ENCODE measurements around the gene LRRC25.
A peak's percentile ranks its signal among the peaks of the same experiment; 100 is the strongest.
"Not testable (repeated sequence)": the region's sequence is repeated elsewhere in the genome, so short reads cannot be mapped to it uniquely, and the experiment has no call there.

LRRC25 gene

DNA sequence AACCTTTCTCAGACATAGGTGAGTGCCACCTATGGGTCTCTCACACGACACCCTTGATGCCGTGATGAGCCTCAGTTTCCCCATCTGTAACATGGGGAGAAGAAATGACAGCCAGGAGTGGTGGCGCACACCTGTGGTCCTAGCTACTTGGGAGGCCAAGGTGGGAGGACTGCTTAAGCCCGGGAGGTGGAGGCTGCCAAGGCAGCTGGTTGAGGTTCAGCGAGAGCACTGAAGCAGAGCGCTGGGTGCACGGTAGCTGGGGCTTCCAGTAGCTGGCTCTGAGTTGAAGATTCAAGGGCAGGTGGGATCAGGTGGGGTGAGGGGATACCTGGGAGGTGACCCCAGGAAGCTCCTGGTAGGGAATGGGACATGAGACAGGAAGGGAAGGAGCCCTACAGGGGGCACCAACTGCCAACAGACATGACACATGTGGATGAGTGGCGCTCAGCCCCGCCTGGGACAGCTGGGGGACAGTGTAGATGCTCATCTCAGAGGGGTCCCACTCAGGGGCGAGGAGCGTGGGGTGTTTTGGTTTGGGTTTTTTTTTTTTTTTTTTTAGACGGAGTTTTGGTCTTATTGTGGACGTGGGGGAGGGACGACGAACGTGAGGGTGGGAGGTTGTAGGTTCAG lies 15.3 kb upstream of the LRRC25 start:
- DNase-seq (ENCODE audit: low read depth, low spot score): no peak
- H3K27ac ChIP-seq: no peak overlapping the region

DNA sequence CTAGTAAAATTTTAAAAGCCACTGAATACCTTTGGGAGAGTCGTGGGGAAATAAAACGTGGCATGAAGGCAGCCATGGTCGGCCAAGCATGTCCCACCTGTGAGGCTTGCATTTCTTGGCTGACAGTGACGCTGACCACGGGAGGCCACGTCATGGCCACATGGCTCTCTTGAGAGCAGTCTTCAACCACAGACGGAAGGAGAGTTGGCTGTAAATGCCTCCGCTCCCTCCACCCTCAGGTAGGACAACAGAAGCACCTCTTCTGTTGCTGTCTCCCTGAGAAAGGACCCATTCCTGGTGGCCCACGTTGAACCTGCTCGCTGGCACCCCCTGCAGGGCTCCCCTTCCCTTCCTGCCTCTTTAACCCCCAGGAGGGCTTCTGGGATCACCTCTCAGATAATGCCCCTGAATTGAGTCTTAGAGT lies 10.6 kb upstream of the LRRC25 start:
- no peak overlapping the region for H3K27ac ChIP-seq
- DNase-seq (ENCODE audit: low read depth, low spot score): no peak

- no peak for DNase-seq (ENCODE audit: low read depth, low spot score)
Observed at GRCh38 chr19:18406749-18407148, 9.3 kb upstream of the LRRC25 start.

GRCh38 chr19:18405754-18406153 lies 8.3 kb upstream of the LRRC25 start:
- H3K27ac ChIP-seq; DNase-seq (ENCODE audit: low read depth, low spot score): not testable (repeated sequence)

More at GRCh38 chr19:18406749-18407148, 9.3 kb upstream of the LRRC25 start:
- H3K27ac ChIP-seq: no peak overlapping the region

GRCh38 chr19:18402455-18403248 lies 5.2 kb upstream of the LRRC25 start:
- not testable (repeated sequence) for DNase-seq (ENCODE audit: low read depth, low spot score); H3K27ac ChIP-seq

- peak; percentile 50 for DNase-seq (ENCODE audit: low read depth, low spot score)
- no peak overlapping the region for H3K27ac ChIP-seq
Observed at GRCh38 chr19:18401580-18402112, 4.2 kb upstream of the LRRC25 start.

DNA sequence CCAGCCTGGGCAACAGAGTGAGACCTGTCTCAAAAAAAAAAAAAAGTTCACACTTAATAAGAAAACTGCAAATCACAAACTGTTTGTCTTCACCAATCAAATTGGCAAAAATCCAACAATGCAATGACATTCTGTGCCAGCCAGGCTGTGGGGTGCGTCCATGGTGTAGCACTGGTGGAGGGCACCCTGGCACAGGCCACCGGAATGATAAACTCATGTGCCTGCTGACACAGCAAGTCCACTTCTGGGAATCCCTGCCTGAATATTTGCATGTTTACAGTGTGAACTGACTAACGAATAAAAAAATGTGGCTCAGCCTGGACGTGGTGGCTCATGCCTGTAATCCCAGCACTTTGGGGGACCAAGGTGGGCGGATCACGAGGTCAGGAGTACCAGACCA lies 1.6 kb upstream of the LRRC25 start:
- no peak overlapping the region for H3K27ac ChIP-seq
- DNase-seq (ENCODE audit: low read depth, low spot score): no peak

DNA sequence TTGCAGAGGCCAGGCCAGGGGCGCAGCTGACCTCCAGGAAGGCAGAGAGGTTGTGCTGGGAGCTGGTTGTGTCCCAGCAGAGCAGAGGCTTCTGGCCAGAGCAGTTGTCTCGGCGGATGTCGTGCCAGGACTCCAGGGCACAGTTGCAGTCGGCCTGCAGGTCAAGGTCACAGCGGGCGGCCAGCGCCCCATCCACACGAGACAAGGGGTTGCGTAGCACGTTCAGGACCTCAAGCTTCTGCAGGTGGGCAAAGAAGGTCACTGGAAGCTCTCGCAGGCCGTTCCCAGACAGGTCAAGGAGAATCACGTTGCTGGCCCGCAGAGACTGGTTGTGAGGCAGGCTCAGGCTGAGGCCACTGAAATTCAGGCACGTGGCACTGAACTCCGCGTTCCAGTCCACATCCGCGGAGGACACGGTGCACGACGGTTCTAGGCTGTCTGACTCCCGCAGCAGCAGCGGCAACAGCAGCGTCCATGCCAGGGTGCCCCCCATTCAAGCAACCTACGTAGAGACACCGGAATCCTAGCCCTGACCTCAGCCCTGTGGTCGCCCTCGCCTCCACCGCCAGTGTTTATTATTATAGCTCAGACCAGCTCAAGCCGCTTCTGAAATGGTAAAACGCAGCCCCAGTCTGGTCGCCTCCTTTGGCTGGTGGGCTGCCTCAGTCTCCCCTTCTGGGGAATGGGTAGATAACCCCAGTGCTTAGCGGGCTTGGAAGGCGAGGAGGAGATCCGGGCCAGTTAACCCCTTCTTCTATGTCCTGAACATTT lies 766 bp downstream of the LRRC25 start:
- DNase-seq (ENCODE audit: low read depth, low spot score): no peak
- no peak overlapping the region for H3K27ac ChIP-seq

DNA sequence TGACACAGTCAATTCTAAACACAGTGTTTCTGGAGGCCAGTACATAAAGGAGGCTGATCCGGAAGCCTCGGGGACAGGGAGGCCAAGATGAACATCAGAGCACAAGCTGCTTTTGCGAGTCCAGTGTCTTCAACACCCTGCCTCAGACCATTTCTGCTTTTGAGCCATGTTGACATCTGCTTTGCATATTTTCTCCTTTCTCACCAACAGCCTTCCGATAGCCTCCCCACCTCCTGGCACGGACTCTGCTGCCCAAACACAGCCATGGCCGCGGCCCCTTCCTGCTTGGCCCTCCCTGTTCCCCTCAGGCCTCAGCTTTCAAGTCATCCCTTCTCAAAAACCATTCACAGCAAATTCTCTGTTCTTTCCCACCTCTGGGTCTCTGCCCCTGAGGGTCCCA lies 3.6 kb downstream of the LRRC25 start:
- DNase-seq (ENCODE audit: low read depth, low spot score): no peak
- H3K27ac ChIP-seq: no peak overlapping the region

DNA sequence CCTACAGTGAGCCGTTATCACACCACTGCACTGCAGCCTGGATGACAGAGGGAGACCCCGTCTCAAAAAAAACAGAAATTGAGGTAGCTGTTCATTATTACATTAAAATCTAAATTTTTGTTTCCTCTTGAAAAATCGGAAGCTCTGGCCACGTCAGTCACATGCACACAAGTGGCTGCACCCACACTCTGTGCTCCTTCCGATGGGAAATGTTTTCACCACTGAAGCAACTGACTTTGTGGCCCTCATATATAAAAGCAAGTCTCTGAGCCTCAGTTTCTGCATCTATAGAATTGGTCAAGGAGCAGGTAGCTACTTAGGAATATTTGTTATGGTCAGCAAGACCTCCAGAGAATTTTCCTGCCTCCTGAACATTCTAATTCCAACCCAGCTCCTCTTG lies 4.5 kb downstream of the LRRC25 start:
- H3K27ac ChIP-seq: no peak overlapping the region

DNA sequence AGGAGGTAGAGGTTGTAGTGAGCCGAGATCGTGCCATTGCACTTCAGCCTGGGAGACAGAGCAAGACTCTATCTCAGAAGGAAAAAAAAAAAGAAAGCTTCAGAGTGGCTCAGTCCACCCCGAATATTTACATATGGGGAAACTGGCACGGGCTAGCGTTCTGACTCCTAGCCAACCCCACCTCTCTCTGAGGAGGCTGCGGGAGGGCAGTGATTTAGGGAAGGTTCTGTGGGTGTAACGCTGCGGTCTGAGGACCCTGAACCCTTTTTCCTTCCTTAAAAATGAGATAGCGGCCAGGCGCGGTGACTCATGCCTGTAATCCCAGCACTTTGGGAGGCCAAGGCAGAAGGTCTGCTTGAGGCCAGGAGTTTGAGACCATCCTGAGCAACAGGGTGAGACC lies 5.0 kb downstream of the LRRC25 start:
- no peak overlapping the region for H3K27ac ChIP-seq
- no peak for DNase-seq (ENCODE audit: low read depth, low spot score)

More for the DNA sequence above, 4.5 kb downstream of the LRRC25 start:
- no peak for DNase-seq (ENCODE audit: low read depth, low spot score)

DNA sequence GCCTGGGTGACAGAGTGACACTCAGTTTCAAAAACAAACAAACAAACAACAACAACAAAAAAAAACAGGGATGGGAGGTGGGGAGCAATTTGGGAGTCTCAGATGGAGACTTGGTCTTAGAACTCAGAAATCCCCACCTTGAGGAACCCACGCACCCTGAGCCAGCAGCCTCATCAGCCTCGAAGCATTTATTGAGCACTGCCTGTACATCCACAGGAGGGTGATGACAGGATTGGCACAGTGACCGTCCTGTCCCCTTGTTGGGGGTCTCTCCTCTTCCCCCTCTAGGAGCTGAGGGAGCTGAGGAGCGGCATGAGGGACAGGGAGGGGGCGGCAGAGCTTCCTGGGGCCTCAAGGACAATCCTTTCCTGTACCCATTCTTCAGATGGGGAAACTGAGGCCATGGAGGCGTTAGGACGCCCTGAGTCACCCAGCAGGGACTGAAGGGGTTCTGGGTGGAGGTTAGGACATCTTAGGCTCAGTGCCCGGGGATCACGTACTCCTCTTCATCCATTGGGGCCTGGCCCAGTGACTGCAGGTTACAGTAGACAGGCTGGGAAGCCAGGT lies 5.8 kb downstream of the LRRC25 start:
- DNase-seq (ENCODE audit: low read depth, low spot score): no peak
- no peak overlapping the region for H3K27ac ChIP-seq

DNA sequence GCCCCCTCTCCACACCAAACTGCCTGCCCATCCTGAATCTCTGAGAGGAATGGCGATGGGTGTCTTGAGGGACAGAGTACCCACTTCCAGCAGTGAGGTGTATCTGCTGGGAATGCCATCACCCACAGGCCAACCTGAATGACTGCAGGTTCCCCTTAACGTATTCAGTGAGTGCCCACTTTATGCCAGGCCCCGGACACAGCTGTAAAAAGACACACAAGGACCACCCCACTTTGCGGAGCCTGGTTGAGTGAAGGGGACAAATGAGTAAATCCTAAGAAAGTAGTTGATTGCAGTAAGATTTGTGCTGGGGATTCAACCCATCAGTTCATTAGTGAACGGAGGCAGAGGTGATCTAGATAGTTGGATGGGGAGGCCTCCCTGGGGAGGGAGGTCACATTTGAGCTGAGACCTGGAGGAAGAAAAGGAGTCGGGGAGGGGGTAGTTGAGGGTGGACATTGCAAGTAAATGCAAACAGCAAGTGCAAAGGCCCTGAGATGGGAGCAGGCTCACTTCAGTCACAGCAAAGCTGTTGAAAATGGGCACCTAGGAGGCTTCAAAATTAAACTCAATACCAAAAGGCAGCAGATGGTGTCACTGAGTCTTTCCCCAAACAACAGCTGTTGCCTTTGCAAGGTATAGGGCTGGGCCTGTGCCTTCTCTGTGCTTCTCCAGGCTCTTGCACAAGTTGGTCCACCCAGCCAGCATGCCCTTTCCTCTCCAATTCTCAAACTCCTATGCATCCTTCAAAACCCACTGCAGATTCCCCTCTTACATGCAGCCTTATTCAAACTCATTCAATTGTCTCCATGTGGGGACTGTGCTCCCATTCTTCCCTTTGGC lies 7.1 kb downstream of the LRRC25 start:
- DNase-seq (ENCODE audit: low read depth, low spot score): no peak
- peak overlapping the region; percentile 85 for H3K27ac ChIP-seq

DNA sequence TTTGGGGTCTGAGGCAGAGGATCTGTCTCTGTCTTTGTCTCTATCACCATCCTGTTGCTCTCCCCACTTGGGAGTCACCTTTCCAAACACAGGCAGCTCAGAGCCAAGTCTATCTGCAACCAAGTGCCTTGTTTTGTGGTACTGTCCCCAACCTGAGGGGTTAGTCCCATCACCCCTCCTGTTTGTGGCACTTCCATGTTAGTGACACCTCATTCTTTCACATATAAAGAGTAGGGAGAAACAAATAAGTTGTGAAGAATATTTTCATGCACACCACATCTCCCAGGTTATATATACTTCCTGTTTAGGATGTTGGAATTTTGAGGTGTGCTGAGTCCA lies 7.7 kb downstream of the LRRC25 start:
- peak overlapping the region; percentile 85 for H3K27ac ChIP-seq
- no peak for DNase-seq (ENCODE audit: low read depth, low spot score)

DNA sequence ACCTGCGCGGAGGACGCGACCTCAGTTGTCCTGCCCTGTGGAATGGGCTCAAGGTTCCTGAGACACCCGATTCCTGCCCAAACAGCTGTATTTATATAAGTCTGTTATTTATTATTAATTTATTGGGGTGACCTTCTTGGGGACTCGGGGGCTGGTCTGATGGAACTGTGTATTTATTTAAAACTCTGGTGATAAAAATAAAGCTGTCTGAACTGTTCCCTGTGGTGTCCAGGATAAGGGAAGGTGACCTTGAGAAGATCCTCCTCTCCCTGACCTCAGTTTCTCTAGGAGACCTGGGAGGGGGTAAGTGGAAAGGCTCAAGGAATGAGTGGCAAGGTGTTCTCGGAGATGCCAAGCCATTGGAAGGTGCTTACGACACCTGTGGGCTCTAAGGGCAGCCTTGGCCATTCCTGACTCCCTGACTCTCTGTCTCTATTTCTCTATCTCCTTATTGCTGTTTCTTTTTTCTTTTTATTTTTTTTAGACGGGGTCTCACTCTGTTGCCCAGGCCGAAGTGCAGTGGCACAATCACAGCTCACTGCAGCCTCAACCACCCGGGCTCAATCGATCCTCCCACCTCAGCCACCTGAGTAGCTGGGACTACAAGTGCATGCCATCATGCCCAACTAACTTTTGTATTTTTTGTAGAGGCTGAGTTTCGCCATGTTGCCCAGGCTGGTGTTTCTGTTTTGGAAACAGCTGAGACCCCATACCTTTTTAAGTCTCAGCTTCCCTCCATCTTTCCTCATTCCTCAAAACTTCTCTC lies 8.3 kb downstream of the LRRC25 start:
- no peak for DNase-seq (ENCODE audit: low read depth, low spot score)
- peak overlapping the region; percentile 85 for H3K27ac ChIP-seq

- no peak for DNase-seq (ENCODE audit: low read depth, low spot score)
- H3K27ac ChIP-seq: peak overlapping the region; percentile 85
Observed at GRCh38 chr19:18388100-18388959, 9.1 kb downstream of the LRRC25 start.

GRCh38 chr19:18386543-18387271 lies 10.7 kb downstream of the LRRC25 start:
- H3K27ac ChIP-seq: peak overlapping the region; percentile 85
- DNase-seq (ENCODE audit: low read depth, low spot score): no peak
